Fibroblast of skin of back (primary cell): ENCODE results near the gene ADGRG7.

Experiments used
- DNase-seq: peaks from one replicate; pipeline ENCODE4 v3.0.0-alpha.2; 2013

ADGRG7 gene

GRCh38 chr3:100702082-100702979, 92.9 kb downstream of the ADGRG7 start:
- DNase-seq: no peak

GRCh38 chr3:100702980-100703345, 93.6 kb downstream of the ADGRG7 start:
- no peak for DNase-seq

GRCh38 chr3:100703865-100704264, 94.5 kb downstream of the ADGRG7 start:
- DNase-seq: no peak

GRCh38 chr3:100706365-100706764, 97.0 kb downstream of the ADGRG7 start:
- no peak for DNase-seq

GRCh38 chr3:100708644-100708988, 99.2 kb downstream of the ADGRG7 start:
- DNase-seq: no peak

- peak; percentile 99 for DNase-seq
Observed at GRCh38 chr3:100708989-100709841, 99.8 kb downstream of the ADGRG7 start, which contains the start of gene TFG. Gene TFG, plus strand, starts transcription at chr3:100709494. Its CDS starts 4,192 bp downstream, at chr3:100713686.

GRCh38 chr3:100709842-100710260, 100.5 kb downstream of the ADGRG7 start:
- peak; percentile 33 for DNase-seq

GRCh38 chr3:100710261-100710968, 101.0 kb downstream of the ADGRG7 start:
- DNase-seq: peak; percentile 78

GRCh38 chr3:100715176-100715575, 105.8 kb downstream of the ADGRG7 start:
- DNase-seq: no peak

- no peak for DNase-seq
Observed at GRCh38 chr3:100717063-100717462, 107.7 kb downstream of the ADGRG7 start.

GRCh38 chr3:100717637-100718487, 108.5 kb downstream of the ADGRG7 start:
- DNase-seq: no peak

GRCh38 chr3:100719136-100719535, 109.7 kb downstream of the ADGRG7 start:
- no peak for DNase-seq

GRCh38 chr3:100720426-100720825, 111.0 kb downstream of the ADGRG7 start:
- no peak for DNase-seq

GRCh38 chr3:100725935-100726513, 116.6 kb downstream of the ADGRG7 start:
- no peak for DNase-seq

- DNase-seq: no peak
Observed at GRCh38 chr3:100726706-100727105, 117.3 kb downstream of the ADGRG7 start.

GRCh38 chr3:100730524-100730923, 121.1 kb downstream of the ADGRG7 start:
- DNase-seq: no peak

- no peak for DNase-seq
Observed at GRCh38 chr3:100732435-100732834, 123.0 kb downstream of the ADGRG7 start.

- no peak for DNase-seq
Observed at GRCh38 chr3:100737334-100737733, 127.9 kb downstream of the ADGRG7 start.

- no peak for DNase-seq
Observed at GRCh38 chr3:100740207-100740606, 130.8 kb downstream of the ADGRG7 start.

- DNase-seq: no peak
Observed at GRCh38 chr3:100743535-100743934, 134.1 kb downstream of the ADGRG7 start.

- DNase-seq: no peak
Observed at GRCh38 chr3:100744671-100745070, 135.3 kb downstream of the ADGRG7 start.
